Subcutaneous adipose tissue (tissue), 4 donors: ENCODE measurements around the gene PSMD14. TPM values are rescaled to one million over a fixed set of nuclear protein-coding genes. Genes with fewer than 3 reads are reported as not detected.

Experiments
- total RNA-seq, 4 donors: library from RNA; depleted of rRNA; stranded (reverse); fragments of >200 nt; gene quantifications; one replicate each; pipeline ENCODE4 v1.1.0, GENCODE V29; 2016
- TF ChIP-seq, protein P1 (sequence below): fragments of 450-650 bp; IDR thresholded peaks from one replicate; pipeline ENCODE4 v1.5.1; 2016; ENCODE audit warnings: low read depth, mild to moderate bottlenecking, control low read depth, antibody characterized with exemption, moderate library complexity

Gene PSMD14
- total RNA-seq, 4 donors from 2014 or later = 29.9 to 73.5 (median 43.1) TPM

DNA sequence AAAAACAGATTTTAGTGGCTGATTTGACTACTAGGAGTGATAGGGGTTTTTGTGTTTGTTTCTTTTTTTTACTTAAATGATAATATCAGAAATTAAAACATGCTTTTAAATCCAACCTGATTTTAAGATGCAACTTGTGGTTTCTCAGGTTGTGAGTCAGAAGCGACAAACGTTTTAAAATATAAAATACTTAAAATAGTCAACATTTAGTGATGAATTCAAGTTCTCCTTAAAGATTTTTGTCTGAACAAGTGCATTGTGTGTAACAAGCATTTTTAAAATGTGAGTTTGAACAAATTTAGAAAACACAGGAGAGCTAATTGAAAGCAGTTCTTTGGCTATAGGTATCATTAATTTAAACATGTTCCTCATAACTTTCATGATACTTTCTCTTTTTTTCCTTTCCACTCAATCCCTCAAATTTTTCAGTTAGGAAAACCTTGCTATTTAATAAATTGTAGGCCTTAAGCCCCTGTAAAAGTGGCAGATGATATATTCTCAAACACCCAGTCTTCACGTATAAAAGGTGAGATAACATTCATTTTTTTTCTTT is 111.5 kb downstream of the PSMD14 start:
- TF ChIP-seq, protein P1, sequence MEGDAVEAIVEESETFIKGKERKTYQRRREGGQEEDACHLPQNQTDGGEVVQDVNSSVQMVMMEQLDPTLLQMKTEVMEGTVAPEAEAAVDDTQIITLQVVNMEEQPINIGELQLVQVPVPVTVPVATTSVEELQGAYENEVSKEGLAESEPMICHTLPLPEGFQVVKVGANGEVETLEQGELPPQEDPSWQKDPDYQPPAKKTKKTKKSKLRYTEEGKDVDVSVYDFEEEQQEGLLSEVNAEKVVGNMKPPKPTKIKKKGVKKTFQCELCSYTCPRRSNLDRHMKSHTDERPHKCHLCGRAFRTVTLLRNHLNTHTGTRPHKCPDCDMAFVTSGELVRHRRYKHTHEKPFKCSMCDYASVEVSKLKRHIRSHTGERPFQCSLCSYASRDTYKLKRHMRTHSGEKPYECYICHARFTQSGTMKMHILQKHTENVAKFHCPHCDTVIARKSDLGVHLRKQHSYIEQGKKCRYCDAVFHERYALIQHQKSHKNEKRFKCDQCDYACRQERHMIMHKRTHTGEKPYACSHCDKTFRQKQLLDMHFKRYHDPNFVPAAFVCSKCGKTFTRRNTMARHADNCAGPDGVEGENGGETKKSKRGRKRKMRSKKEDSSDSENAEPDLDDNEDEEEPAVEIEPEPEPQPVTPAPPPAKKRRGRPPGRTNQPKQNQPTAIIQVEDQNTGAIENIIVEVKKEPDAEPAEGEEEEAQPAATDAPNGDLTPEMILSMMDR = no peak

DNA sequence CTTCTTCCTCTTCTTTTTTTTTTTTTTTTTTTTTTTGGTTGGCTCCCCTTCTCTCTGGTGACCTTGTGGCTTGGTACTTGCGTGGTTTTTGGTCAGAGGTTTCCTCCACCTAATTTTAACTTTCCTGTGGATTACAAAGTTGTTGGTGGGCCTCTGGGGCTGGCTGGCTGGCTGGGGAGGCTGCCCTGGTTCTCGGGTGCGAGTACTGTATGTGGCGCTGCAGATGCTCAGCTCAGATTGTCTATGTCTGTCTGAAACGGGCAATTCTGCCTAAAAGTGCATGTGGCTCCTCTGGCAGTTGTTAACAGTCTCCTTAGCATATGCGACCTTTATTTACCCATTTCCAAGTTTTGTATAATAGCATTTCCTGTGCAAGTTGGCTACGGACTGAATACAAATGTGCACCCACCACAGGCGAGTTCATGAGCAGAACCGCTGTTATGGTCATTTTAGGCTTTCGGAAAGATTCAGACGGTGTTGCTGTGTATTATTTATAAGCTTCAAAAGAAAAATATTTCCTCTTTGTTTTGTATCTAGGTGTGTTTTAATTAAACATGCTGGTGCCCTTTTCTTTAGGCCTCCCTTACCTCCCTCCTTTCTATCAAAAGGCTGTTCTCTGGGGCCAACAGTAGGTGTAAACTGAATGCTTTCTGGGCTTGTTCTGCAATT is 112.3 kb downstream of the PSMD14 start:
- TF ChIP-seq, protein P1 = no peak

DNA sequence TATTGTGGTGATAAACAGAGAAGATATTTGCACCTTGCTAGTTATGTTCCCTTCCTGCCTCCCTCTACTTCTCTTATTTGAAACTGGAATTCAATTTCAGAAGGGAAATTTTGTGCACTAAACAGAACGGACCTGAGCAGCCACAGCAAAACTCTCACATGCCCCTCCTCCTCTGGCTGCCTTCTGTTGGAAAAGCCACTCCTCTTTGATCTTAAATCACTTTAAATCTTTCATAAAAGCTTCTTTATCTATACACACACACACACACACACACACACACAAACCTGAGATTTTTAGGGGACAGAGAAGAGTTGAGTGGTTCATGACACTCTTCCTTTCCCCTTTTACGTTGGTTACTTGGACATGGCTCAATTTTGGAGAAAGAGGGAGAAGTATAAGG is 113.5 kb downstream of the PSMD14 start:
- TF ChIP-seq, protein P1 = no peak

DNA sequence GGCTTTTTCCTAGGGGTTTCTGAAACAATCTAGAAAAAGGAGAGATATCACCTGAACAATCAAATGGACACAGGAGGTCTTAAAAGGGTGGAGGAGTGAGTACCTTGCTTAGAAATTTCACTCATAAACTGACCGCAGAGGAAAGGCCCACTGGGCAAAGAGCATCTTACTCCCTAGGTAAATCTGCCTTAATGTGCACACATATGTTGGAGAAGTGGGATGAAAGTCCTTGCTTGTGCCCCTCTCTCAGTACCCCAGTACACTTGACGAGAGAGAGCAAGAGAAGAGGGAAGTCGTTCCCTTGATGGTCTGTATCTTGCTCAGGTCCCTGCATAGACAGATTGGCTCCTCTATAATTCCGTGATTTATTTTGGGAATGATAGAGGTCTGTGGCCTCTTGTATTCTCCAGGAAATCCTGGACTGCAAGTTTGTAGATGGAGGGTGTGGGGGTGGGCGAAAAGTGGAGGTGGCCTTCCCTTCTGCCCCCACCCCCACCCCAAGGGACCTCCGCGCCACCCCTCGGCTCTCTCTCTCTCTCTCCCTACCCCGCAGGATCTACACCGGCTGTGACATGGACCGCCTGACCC is 114.7 kb downstream of the PSMD14 start:
- TF ChIP-seq, protein P1 = no peak

DNA sequence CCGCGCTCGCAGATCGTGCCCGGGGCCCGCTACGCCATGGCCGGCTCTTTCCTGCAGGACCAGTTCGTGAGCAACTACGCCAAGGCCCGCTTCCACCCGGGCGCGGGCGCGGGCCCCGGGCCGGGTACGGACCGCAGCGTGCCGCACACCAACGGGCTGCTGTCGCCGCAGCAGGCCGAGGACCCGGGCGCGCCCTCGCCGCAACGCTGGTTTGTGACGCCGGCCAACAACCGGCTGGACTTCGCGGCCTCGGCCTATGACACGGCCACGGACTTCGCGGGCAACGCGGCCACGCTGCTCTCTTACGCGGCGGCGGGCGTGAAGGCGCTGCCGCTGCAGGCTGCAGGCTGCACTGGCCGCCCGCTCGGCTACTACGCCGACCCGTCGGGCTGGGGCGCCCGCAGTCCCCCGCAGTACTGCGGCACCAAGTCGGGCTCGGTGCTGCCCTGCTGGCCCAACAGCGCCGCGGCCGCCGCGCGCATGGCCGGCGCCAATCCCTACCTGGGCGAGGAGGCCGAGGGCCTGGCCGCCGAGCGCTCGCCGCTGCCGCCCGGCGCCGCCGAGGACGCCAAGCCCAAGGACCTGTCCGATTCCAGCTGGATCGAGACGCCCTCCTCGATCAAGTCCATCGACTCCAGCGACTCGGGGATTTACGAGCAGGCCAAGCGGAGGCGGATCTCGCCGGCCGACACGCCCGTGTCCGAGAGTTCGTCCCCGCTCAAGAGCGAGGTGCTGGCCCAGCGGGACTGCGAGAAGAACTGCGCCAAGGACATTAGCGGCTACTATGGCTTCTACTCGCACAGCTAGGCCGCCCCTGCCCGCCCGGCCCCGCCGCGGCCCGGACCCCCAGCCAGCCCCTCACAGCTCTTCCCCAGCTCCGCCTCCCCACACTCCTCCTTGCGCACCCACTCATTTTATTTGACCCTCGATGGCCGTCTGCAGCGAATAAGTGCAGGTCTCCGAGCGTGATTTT is 115.5 kb downstream of the PSMD14 start:
- TF ChIP-seq, protein P1 = no peak

DNA sequence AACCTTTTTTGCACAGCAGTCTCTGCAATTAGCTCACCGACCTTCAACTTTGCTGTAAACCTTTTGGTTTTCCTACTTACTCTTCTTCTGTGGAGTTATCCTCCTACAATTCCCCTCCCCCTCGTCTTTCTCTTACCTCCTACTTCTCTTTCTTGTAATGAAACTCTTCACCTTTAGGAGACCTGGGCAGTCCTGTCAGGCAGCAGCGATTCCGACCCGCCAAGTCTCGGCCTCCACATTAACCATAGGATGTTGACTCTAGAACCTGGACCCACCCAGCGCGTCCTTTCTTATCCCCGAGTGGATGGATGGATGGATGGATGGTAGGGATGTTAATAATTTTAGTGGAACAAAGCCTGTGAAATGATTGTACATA is 116.2 kb downstream of the PSMD14 start:
- TF ChIP-seq, protein P1 = no peak
